Transverse colon (tissue), 4 donors: ENCODE data around the gene PDLIM1. TPM values are rescaled to one million over a fixed set of nuclear protein-coding genes. Genes with fewer than 3 reads are reported as not detected.

Experiments
- DNase-seq: peaks from one replicate; pipeline ENCODE4 v3.0.0-alpha.2; 2019
- H3K27ac ChIP-seq, 4 donors: fragments of 200-600 bp; sonication (generic); 2 replicates each; pipeline ENCODE4 v1.5.1; 2016 to 2018; ENCODE audit warnings: inconsistent platforms in 4 of 4
- H3K27me3 ChIP-seq: fragments of 200-600 bp; sonication (generic); 2 replicates; pipeline ENCODE4 v1.5.1; 2017; ENCODE audit warnings: inconsistent platforms
- H3K36me3 ChIP-seq, 4 donors: fragments of 200-600 bp; sonication (generic); 2 replicates each; pipeline ENCODE4 v1.5.1; 2017 to 2019; ENCODE audit warnings: inconsistent platforms in 4 of 4
- H3K4me1 ChIP-seq, 4 donors: fragments of 200-600 bp; sonication (generic); 2 replicates each; pipeline ENCODE4 v1.5.1; 2017 to 2020; ENCODE audit warnings: inconsistent platforms in 4 of 4
- H3K4me3 ChIP-seq, 4 donors: fragments of 200-600 bp; sonication (generic); 1 replicate in 1 of 4; 2 replicates in 3 of 4; pipeline versions ENCODE4 v1.5.1 to v1.6.1; 2017 to 2019; ENCODE audit warnings: inconsistent platforms in 4 of 4
- H3K9me3 ChIP-seq, 2 donors: fragments of 200-600 bp; sonication (generic); 2 replicates each; pipeline ENCODE4 v1.5.1; 2017 to 2019; ENCODE audit warnings: inconsistent platforms in 2 of 2
- EP300 ChIP-seq: sonication (generic); formaldehyde crosslinking; IDR thresholded peaks from one replicate; pipeline ENCODE4 v1.6.1; 2017; ENCODE audit warnings: antibody characterized with exemption, low read depth
- POLR2A ChIP-seq: fragments of 450-650 bp; IDR thresholded peaks from one replicate; pipeline ENCODE4 v1.6.1; 2016; ENCODE audit warnings: antibody characterized with exemption, mild to moderate bottlenecking, moderate library complexity
- POLR2AphosphoS5 ChIP-seq, 3 donors: sonication (generic); formaldehyde crosslinking; IDR thresholded peaks; one replicate each; pipeline ENCODE4 v1.6.1; 2016; ENCODE audit warnings: antibody characterized with exemption in 3 of 3
- WGBS, 2 donors: methylation state at CpG; one replicate each; pipeline ENCODE4 v1.1.5; 2018; ENCODE audit warnings: low coverage in 1 of 2; 5-methylcytosine and 5-hydroxymethylcytosine counted together
- in situ Hi-C, 4 donors: fragments of 200-750 bp; cut with MboI; loops; one replicate each; pipeline versions ENCODE4 v1.15.0 to v1.15.1; 2017; ENCODE audit warnings: low sequenced_read_pairs in 3 of 4, low pct_ligation_motif_present in 1 of 4, low pct_unique_long_range_greater_than_20kb in 1 of 4
- intact Hi-C: fragments of 100-400 bp; cut with DNase I; formaldehyde crosslinking; loops from one replicate; pipeline ENCODE4 v1.15.1; 2023; ENCODE audit warnings: low total_unique reads
- total RNA-seq, 4 donors: library from RNA; depleted of rRNA; stranded (reverse); fragments of >200 nt; gene quantifications; one replicate each; pipeline ENCODE4 v1.1.0, GENCODE V29; 2016
- TF ChIP-seq, protein P1 (sequence below), 5 experiments: fragments of 200-600 bp in 3 of 5; fragments of 450-650 bp in 2 of 5; sonication (generic) in 3 of 5; IDR thresholded peaks; 1 replicate in 2 of 5; 2 replicates in 3 of 5; pipeline ENCODE4 v1.5.1; 2016 to 2017; ENCODE audit warnings: antibody characterized with exemption in 5 of 5, inconsistent platforms in 3 of 5, mild to moderate bottlenecking in 2 of 5, moderate library complexity in 1 of 5

Gene PDLIM1
- total RNA-seq, 4 donors from 2014 or later = 201 to 259 (median 225) TPM

DNA sequence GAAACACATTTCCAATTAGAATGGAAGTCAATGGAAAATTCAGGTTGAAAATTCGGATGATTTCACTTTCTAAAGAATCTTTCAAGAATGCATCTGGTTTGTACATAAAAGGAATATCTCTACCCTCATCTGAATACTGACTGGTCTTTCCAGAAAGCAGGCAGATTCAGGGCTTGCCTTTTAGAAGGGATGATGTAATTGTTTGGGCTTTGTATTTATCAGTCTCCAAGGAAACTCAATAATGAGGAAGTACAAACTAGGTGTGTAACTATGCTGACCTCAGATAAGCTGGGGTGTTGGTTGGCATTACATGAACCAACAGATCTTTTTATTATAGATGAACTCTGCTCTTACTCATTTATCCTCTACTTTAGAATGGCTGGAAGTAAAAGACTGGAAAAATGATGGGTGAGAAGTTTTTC lies 24.1 kb downstream of the PDLIM1 start:
- Histone ChIP-seq H3K36me3 (peaks cover 0 to 21% (median 6%) of the 10 kb centered on the region in 4 donors), H3K27me3 (no peaks in the 10 kb centered on the region), H3K4me1 (peaks cover 20 to 50% (median 37%) of the 10 kb centered on the region in 4 donors), H3K9me3 (no peaks in the 10 kb centered on the region), H3K4me3 (peak overlapping the region in 1 of 4 donors; percentile 4), H3K27ac (peak overlapping the region; percentile 73 to 88 (median 86))
- 18 to 25% methylated on average over 1 of the region's 1 CpG for WGBS, 2 donors
- TF ChIP-seq EP300 = peak; percentile 96
- TF ChIP-seq POLR2AphosphoS5 (IDR thresholded peaks at IDR 0.05) = peak; percentile 12 to 84 (median 76)
- no peak for TF ChIP-seq POLR2A
- in situ Hi-C loops (no loop called here), intact Hi-C loops (no loop called here)
- DNase-seq = no peak

DNA sequence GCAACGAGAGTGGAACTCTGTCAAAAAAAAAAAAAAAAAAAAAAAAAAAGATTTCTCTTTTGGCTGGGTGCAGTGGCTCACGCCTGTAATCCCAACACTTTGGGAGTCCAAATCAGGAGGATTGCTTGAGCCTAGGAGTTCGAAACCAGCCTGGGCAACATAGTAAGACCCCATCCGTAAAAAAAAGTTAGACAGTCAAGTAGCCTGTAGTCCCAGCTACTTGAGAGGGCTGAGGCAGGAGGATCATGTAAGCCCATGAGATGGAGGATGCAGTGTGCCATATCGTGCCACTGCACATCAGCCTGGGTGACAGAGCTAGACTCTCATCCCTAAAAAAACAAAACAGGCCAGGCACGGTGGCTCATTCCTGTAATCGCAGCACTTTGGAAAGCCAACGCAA lies 25.2 kb downstream of the PDLIM1 start:
- H3K27me3 ChIP-seq = no peaks in the 10 kb centered on the region
- in situ Hi-C loops = no loop called here
- H3K27ac ChIP-seq = peak overlapping the region; percentile 73 to 88 (median 86)
- no peaks in the 10 kb centered on the region for H3K9me3 ChIP-seq
- no peak for DNase-seq
- no peak overlapping the region for H3K4me3 ChIP-seq
- H3K4me1 ChIP-seq = peaks cover 20 to 59% (median 40%) of the 10 kb centered on the region in 4 donors
- H3K36me3 ChIP-seq = peaks cover 0 to 20% (median 5%) of the 10 kb centered on the region in 4 donors
- intact Hi-C loops = no loop called here
- WGBS, 2 donors = 94% methylated on average over 8 of the region's 8 CpGs; no CpG with 5 or more reads in 1 of the 2 donors
- TF ChIP-seq POLR2AphosphoS5 (IDR thresholded peaks at IDR 0.05) (no peak), POLR2A (no peak), EP300 (no peak)
- TF ChIP-seq, protein P1, sequence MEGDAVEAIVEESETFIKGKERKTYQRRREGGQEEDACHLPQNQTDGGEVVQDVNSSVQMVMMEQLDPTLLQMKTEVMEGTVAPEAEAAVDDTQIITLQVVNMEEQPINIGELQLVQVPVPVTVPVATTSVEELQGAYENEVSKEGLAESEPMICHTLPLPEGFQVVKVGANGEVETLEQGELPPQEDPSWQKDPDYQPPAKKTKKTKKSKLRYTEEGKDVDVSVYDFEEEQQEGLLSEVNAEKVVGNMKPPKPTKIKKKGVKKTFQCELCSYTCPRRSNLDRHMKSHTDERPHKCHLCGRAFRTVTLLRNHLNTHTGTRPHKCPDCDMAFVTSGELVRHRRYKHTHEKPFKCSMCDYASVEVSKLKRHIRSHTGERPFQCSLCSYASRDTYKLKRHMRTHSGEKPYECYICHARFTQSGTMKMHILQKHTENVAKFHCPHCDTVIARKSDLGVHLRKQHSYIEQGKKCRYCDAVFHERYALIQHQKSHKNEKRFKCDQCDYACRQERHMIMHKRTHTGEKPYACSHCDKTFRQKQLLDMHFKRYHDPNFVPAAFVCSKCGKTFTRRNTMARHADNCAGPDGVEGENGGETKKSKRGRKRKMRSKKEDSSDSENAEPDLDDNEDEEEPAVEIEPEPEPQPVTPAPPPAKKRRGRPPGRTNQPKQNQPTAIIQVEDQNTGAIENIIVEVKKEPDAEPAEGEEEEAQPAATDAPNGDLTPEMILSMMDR (IDR thresholded peaks at IDR 0.05) = no peak

DNA sequence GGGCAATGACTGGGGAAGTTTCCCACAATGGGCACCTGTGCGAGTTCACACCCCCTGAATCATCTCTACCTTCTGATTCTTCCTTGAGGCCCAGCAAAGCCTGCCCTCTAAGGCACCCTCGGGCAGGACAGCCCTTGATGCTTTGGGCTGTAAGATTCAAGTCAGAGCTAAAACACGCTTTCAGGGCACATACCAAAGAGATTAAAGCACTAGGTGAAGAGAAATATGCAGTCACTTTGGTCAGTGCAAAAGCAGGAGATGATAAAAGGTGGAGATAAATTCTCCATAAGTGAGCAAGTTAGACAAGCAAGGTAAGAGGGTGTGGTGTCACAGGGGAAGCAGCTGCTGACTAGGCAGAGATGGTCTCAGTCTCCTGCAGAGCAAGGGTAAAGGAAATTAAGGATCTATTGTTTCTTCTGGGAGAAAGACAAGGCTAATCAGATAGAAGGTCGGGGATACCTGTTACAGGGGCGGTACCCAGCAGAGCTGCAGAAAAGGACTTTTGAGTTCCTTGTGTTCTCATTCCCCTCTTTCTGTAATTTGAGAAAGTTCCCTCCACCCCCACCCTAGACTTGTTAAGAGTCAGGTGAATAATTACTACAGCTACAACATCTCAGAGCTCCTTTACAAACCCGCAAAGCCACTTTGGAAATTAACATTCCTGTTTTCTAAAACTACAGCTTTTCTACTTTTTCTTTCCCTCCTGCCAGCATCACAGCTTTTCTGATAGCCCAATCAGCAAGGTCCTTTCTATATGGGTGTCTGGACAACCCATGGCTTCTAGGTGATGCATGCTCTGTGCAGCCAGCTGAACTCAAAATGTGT lies 26.4 kb downstream of the PDLIM1 start:
- Histone ChIP-seq H3K27ac (peak overlapping the region; percentile 3 to 87 (median 68)), H3K36me3 (peaks cover 0 to 12% (median 5%) of the 10 kb centered on the region in 4 donors), H3K4me1 (peaks cover 20 to 63% (median 41%) of the 10 kb centered on the region in 4 donors), H3K4me3 (no peak overlapping the region), H3K9me3 (no peaks in the 10 kb centered on the region), H3K27me3 (no peaks in the 10 kb centered on the region)
- no peak for DNase-seq
- in situ Hi-C loops (no loop called here), intact Hi-C loops (loop anchor here (5.0 kb wide), 1 partner anchor 1922 kb away; no protein-coding TSS in a partner anchor)
- TF ChIP-seq, protein P1 (IDR thresholded peaks at IDR 0.05) = no peak
- no peak for TF ChIP-seq EP300
- TF ChIP-seq POLR2A = no peak
- no peak for TF ChIP-seq POLR2AphosphoS5 (IDR thresholded peaks at IDR 0.05)
- WGBS, 2 donors = 57 to 88% methylated on average over 2 to 6 of the region's 6 CpGs

DNA sequence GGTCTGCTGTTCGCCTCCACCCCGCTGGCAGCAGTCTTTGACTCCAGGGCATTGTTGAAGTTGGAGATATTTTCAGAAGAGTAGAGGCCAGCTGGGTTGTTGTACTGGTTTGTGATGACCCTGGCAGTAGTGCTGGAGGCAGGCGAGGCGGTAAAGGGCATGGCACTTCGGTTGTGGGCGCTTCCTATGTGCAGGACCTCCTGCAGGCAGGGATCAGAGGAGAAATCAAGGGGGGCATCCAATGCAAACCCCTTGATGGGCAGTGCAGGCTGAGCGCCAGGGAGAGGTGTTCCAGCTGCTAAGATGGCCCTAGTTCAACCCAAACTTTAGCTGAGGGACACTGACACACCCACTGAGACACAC lies 27.0 kb downstream of the PDLIM1 start:
- intact Hi-C loops (loop anchor here (5.0 kb wide), 1 partner anchor 1922 kb away; no protein-coding TSS in a partner anchor), in situ Hi-C loops (no loop called here)
- H3K9me3 ChIP-seq = no peaks in the 10 kb centered on the region
- H3K36me3 ChIP-seq = peaks cover 0 to 17% (median 5%) of the 10 kb centered on the region in 4 donors
- H3K27me3 ChIP-seq = no peaks in the 10 kb centered on the region
- peaks cover 20 to 57% (median 38%) of the 10 kb centered on the region in 4 donors for H3K4me1 ChIP-seq
- TF ChIP-seq POLR2AphosphoS5 (IDR thresholded peaks at IDR 0.05) (no peak), POLR2A (no peak), EP300 (no peak)
- TF ChIP-seq, protein P1 (IDR thresholded peaks at IDR 0.05) = no peak
- no peak overlapping the region for H3K4me3 ChIP-seq
- peak overlapping the region in 3 of 4 donors; percentile 51 to 87 (median 86) for H3K27ac ChIP-seq
- DNase-seq = no peak
- WGBS, 2 donors = 88% methylated on average over 7 of the region's 7 CpGs; no CpG with 5 or more reads in 1 of the 2 donors
